Omental fat pad (tissue), 4 donors: ENCODE data around the gene RAP2C. TPM values are rescaled to one million over a fixed set of nuclear protein-coding genes. Genes with fewer than 3 reads are reported as not detected.

Experiments used
- ATAC-seq: fragments of 150-250 bp; one replicate; pipeline ENCODE4 v1.9.1; 2016; ENCODE audit warnings: mild to moderate bottlenecking, moderate library complexity; ENCODE audit not compliant: low FRiP score
- DNase-seq: peaks from one replicate; pipeline ENCODE4 v3.0.0-alpha.2; 2019; ENCODE audit warnings: low spot score
- CTCF ChIP-seq, 3 donors: fragments of 450-650 bp; IDR thresholded peaks; one replicate each; pipeline ENCODE4 v1.5.1; 2016 to 2017; ENCODE audit warnings: antibody characterized with exemption in 3 of 3, mild to moderate bottlenecking in 3 of 3, moderate library complexity in 2 of 3
- total RNA-seq, 4 donors: library from RNA; depleted of rRNA; stranded (reverse); fragments of >200 nt; gene quantifications; one replicate each; pipeline ENCODE4 v1.1.0, GENCODE V29; 2016

RAP2C gene
- total RNA-seq, 4 donors from 2014 or later = 18.0 to 24.3 (median 20.4) TPM

DNA sequence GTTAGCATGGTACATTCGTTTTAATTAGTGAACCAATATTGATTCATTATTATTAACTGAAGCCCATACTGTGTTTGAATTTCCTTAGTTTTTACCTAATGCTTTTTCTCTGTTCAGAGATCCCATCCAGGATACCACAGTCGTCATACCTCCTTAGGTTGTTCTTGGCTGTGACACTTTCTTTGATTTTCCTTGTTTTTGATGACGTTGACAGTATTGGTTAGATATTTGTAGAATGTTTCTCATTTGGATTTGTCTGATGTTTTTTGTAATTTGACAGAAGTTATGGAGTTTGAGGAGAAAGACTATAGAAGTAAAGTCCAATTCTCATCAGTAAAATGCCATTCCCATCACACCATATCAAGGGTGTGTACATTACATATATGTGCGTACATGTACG lies 16.2 kb upstream of the RAP2C start:
- DNase-seq (no peak), ATAC-seq (no peak)
- TF ChIP-seq CTCF (IDR thresholded peaks at IDR 0.05) = no peak

GRCh38 chrX:132231587-132231986 lies 12.3 kb upstream of the RAP2C start:
- ATAC-seq = no peak
- TF ChIP-seq CTCF (IDR thresholded peaks at IDR 0.05) = no peak
- DNase-seq = no peak

- TF ChIP-seq CTCF (IDR thresholded peaks at IDR 0.05) = no peak
- no peak for ATAC-seq
- DNase-seq = no peak
Measured at GRCh38 chrX:132227383-132228112, 8.3 kb upstream of the RAP2C start.

DNA sequence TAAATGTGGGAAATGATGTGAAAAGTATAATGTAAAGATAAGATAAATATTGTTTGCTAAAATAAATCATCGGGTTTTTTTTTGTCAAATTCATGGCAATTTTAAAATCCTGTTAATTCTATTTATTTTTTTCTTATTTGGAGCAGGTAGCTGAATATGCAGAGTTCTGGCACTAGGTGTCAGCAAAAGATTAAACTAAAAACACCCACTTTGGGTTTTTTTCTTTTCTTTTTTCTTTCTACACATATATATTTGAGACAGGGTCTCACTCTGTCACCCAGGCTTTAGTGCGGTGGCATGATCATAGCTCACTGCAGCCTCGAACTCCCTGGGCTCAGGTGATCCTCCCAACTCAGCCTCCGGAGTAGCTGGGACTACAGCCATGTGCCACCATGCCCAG lies 6.9 kb upstream of the RAP2C start:
- no peak for TF ChIP-seq CTCF (IDR thresholded peaks at IDR 0.05)

GRCh38 chrX:132218100-132218812 lies 991 bp downstream of the RAP2C start:
- DNase-seq = no peak
- no peak for TF ChIP-seq CTCF (IDR thresholded peaks at IDR 0.05)
- peak; percentile 85 for ATAC-seq

More for the DNA sequence above, 6.9 kb upstream of the RAP2C start:
- no peak for DNase-seq
- no peak for ATAC-seq

GRCh38 chrX:132217203-132218073 lies 1.8 kb downstream of the RAP2C start:
- TF ChIP-seq CTCF (IDR thresholded peaks at IDR 0.05) = no peak
- DNase-seq = no peak
- ATAC-seq = peak; percentile 62
